PC-9 (cell line): ENCODE results near the gene SUPT5H. TPM values are rescaled to one million over a fixed set of nuclear protein-coding genes. Genes with fewer than 3 reads are reported as not detected.

Experiments used
- BruUV-seq: library from RNA; stranded (reverse); fragments of 400-500 nt; replicated peaks from 2 replicates; lab custom pipeline; 2021; lab: Mats Ljungman, UMichigan
- CTCF ChIA-PET: fragments of 300-600 bp; sonication (Branson Sonifier 250); formaldehyde crosslinking; loops from one replicate; lab custom pipeline; 2022; ENCODE audit warnings: antibody characterized with exemption; lab: Charles Lee
- POLR2A ChIA-PET: fragments of 300-600 bp; sonication (Branson Sonifier 250); formaldehyde crosslinking; loops from one replicate; lab custom pipeline; 2022; ENCODE audit warnings: antibody characterized with exemption; ENCODE audit not compliant: unreplicated experiment; lab: Charles Lee
- DNase-seq, 2 experiments: peaks; one replicate each; pipeline versions ENCODE4 v3.0.0 to v3.0.0-alpha.2; 2015 to 2022; ENCODE audit warnings: mixed read lengths in 1 of 2
- H2AFZ ChIP-seq: fragments of 200-600 bp; sonication (generic); 2 replicates; pipeline ENCODE4 v1.8.1; 2017; ENCODE audit warnings: antibody characterized with exemption
- H3F3A ChIP-seq: fragments of 200-600 bp; sonication (generic); 2 replicates; pipeline ENCODE4 v1.8.1; 2017; ENCODE audit warnings: antibody characterized with exemption, mild to moderate bottlenecking, low read depth; ENCODE audit not compliant: insufficient read depth
- H3K27ac ChIP-seq: fragments of 200-600 bp; sonication (generic); 2 replicates; pipeline ENCODE4 v1.6.1; 2016; ENCODE audit warnings: mixed run types
- H3K27me3 ChIP-seq: fragments of 200-600 bp; sonication (generic); 2 replicates; pipeline ENCODE4 v1.6.1; 2016; ENCODE audit warnings: low read depth, mixed run types; ENCODE audit not compliant: insufficient read depth
- H3K36me3 ChIP-seq: fragments of 200-600 bp; sonication (generic); 2 replicates; pipeline ENCODE4 v1.6.1; 2016; ENCODE audit warnings: low read depth, mixed run types
- H3K4me1 ChIP-seq: fragments of 200-600 bp; sonication (generic); replicated peaks from 2 replicates; pipeline ENCODE4 v1.6.1; 2016; ENCODE audit warnings: mixed run types; ENCODE audit not compliant: insufficient read depth
- H3K4me2 ChIP-seq: fragments of 200-600 bp; sonication (generic); 2 replicates; pipeline ENCODE4 v1.6.1; 2017; ENCODE audit warnings: mixed run types
- H3K4me3 ChIP-seq: fragments of 200-600 bp; sonication (generic); 2 replicates; pipeline ENCODE4 v1.6.1; 2016; ENCODE audit warnings: mixed run types
- H3K79me2 ChIP-seq: fragments of 200-600 bp; sonication (generic); 2 replicates; pipeline ENCODE4 v1.6.1; 2017; ENCODE audit warnings: low read depth, mixed run types
- H3K9me2 ChIP-seq: fragments of 200-600 bp; sonication (generic); 2 replicates; pipeline ENCODE4 v1.8.1; 2017; ENCODE audit warnings: mild to moderate bottlenecking; ENCODE audit not compliant: insufficient read depth
- H3K9me3 ChIP-seq: fragments of 200-600 bp; sonication (generic); 2 replicates; pipeline ENCODE4 v1.8.1; 2016; ENCODE audit warnings: low read depth; ENCODE audit not compliant: insufficient read depth
- H4K20me1 ChIP-seq: fragments of 200-600 bp; sonication (generic); 2 replicates; pipeline ENCODE4 v1.8.1; 2017; ENCODE audit not compliant: insufficient read depth
- EZH2 ChIP-seq: fragments of 200-600 bp; sonication (generic); IDR thresholded peaks from 2 replicates; pipeline ENCODE4 v1.8.0; 2017; ENCODE audit warnings: antibody characterized with exemption, low read depth
- intact Hi-C: fragments of 100-400 bp; cut with micrococcal nuclease; formaldehyde crosslinking; loops from one replicate; pipeline ENCODE4 v1.10.0; 2022; ENCODE audit not compliant: unreplicated experiment
- total RNA-seq: library from RNA; stranded (reverse); gene quantifications from 2 replicates; pipeline ENCODE4 v1.2.3, GENCODE V29; 2021
- TF ChIP-seq, protein P1 (sequence below): fragments of 200-600 bp; sonication (generic); conservative IDR thresholded peaks from 2 replicates; pipeline ENCODE4 v1.6.1; 2017; ENCODE audit warnings: mixed run types, antibody characterized with exemption, mild to moderate bottlenecking, moderate library complexity

The SUPT5H gene
- total RNA-seq, 1 experiment from 2014 or later, result 118 TPM

DNA sequence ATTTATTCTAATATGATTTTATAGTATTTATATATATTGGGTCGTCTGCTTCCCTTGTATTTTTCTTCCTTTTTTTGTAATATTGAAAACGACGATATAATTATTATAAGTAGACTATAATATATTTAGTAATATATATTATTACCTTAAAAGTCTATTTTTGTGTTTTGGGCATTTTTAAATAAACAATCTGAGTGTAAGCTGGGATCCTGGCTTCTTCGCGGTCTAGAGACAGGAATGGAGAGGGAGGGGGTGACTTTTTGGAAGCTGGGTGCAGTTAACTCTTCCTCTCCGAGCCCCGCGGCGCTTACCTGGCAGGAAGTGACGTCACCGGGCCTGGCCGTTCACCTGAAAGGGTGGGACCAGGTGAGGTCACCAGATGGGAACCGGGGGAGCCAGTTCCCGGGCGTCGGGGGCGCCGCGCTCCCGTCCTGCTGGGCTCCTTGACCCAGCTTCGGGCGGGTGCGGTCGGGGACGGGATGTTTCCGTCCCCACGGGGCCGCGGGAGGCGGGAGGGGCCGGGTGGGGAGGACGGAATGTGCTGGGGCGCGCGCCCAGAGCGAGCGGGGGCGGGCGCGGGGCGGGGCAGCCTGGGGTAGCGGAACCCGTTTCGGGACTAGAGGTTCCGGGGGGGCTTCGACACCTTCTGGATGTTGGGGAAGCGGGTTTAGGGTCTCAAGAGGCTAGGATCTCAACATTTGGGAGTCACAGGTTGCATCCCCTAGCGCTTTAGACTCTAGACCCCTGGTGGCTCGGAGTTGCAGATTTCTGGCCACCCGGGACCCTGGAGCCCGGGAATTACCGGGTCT is 36.0 kb upstream of the SUPT5H start:
- H3K36me3 ChIP-seq, result peaks cover 11% of the 10 kb centered on the region; the same call in 1 of the 2 replicates
- peak overlapping the region; percentile 93 for H3K27ac ChIP-seq
- no peaks in the 10 kb centered on the region for H3K9me2 ChIP-seq
- peak overlapping the region; percentile 99 for H3K4me2 ChIP-seq
- H3K9me3 ChIP-seq, result no peaks in the 10 kb centered on the region
- H4K20me1 ChIP-seq, result peaks cover 14% of the 10 kb centered on the region
- no TSS peak for BruUV-seq
- intact Hi-C loops, result loop anchor here (2.0 to 5.0 kb wide), 4 partner anchors 197 to 447 kb away; partner anchors contain the start of gene FBXO27
- DNase-seq, result peak; percentile 93 to 97
- CTCF ChIA-PET, result interaction anchor here (0.6 to 1.0 kb wide), 2 partner anchors 11 to 67 kb away, joined by 4 to 6 read pairs; partner anchors contain the start of gene SAMD4B
- peaks cover 49% of the 10 kb centered on the region for H3K4me1 ChIP-seq
- H3F3A ChIP-seq, result peaks cover 61% of the 10 kb centered on the region
- H2AFZ ChIP-seq, result peak overlapping the region; percentile 20; the same call in 1 of the 2 replicates
- TF ChIP-seq EZH2, result no peak
- TF ChIP-seq, protein P1, sequence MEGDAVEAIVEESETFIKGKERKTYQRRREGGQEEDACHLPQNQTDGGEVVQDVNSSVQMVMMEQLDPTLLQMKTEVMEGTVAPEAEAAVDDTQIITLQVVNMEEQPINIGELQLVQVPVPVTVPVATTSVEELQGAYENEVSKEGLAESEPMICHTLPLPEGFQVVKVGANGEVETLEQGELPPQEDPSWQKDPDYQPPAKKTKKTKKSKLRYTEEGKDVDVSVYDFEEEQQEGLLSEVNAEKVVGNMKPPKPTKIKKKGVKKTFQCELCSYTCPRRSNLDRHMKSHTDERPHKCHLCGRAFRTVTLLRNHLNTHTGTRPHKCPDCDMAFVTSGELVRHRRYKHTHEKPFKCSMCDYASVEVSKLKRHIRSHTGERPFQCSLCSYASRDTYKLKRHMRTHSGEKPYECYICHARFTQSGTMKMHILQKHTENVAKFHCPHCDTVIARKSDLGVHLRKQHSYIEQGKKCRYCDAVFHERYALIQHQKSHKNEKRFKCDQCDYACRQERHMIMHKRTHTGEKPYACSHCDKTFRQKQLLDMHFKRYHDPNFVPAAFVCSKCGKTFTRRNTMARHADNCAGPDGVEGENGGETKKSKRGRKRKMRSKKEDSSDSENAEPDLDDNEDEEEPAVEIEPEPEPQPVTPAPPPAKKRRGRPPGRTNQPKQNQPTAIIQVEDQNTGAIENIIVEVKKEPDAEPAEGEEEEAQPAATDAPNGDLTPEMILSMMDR, result no peak
- POLR2A ChIA-PET, result interaction anchor here (0.6 to 1.0 kb wide), 3 partner anchors 8 to 16 kb away, joined by 4 to 18 read pairs (median 5); no protein-coding TSS in a partner anchor
- H3K4me3 ChIP-seq, result peak overlapping the region; percentile 99
- peaks cover 27% of the 10 kb centered on the region for H3K79me2 ChIP-seq
- no peaks in the 10 kb centered on the region for H3K27me3 ChIP-seq

GRCh38 chr19:39410017-39410830 is 35.2 kb upstream of the SUPT5H start:
- DNase-seq, result peak; percentile 15 to 46
- peak overlapping the region; percentile 93 for H3K27ac ChIP-seq
- H3K36me3 ChIP-seq, result peaks cover 11% of the 10 kb centered on the region; the same call in 1 of the 2 replicates
- H2AFZ ChIP-seq, result peak overlapping the region; percentile 20; the same call in 1 of the 2 replicates
- peaks cover 57% of the 10 kb centered on the region; the same call in 1 of the 2 replicates for H3F3A ChIP-seq
- TF ChIP-seq, protein P1, result no peak
- TF ChIP-seq EZH2, result no peak
- peaks cover 14% of the 10 kb centered on the region for H4K20me1 ChIP-seq
- peaks cover 27% of the 10 kb centered on the region for H3K79me2 ChIP-seq
- no peaks in the 10 kb centered on the region for H3K27me3 ChIP-seq
- H3K4me2 ChIP-seq, result peak overlapping the region; percentile 99
- peak overlapping the region; percentile 99 for H3K4me3 ChIP-seq
- intact Hi-C loops, result loop anchor here (2.0 to 5.0 kb wide), 4 partner anchors 197 to 448 kb away; partner anchors contain the start of gene FBXO27
- no TSS peak for BruUV-seq
- no peaks in the 10 kb centered on the region for H3K9me3 ChIP-seq
- CTCF ChIA-PET, result no interaction called here
- POLR2A ChIA-PET, result interaction anchor here (1.0 kb wide), 1 partner anchor 12 kb away, joined by 4 read pairs; no protein-coding TSS in a partner anchor
- H3K4me1 ChIP-seq, result peaks cover 41% of the 10 kb centered on the region
- H3K9me2 ChIP-seq, result no peaks in the 10 kb centered on the region

GRCh38 chr19:39410831-39411080 is 34.6 kb upstream of the SUPT5H start:
- H3K79me2 ChIP-seq, result peaks cover 27% of the 10 kb centered on the region
- peak overlapping the region; percentile 93 for H3K27ac ChIP-seq
- POLR2A ChIA-PET, result interaction anchor here (1.3 kb wide), 1 partner anchor 12 kb away, joined by 7 read pairs; no protein-coding TSS in a partner anchor
- H3K36me3 ChIP-seq, result peaks cover 11% of the 10 kb centered on the region; the same call in 1 of the 2 replicates
- H3K4me1 ChIP-seq, result peaks cover 36% of the 10 kb centered on the region
- peak overlapping the region; percentile 99 for H3K4me2 ChIP-seq
- peaks cover 14% of the 10 kb centered on the region for H4K20me1 ChIP-seq
- CTCF ChIA-PET, result interaction anchor here (1.4 kb wide), 1 partner anchor 13 kb away, joined by 8 read pairs; no protein-coding TSS in a partner anchor
- H2AFZ ChIP-seq, result no peak overlapping the region
- H3K27me3 ChIP-seq, result no peaks in the 10 kb centered on the region
- BruUV-seq, result no TSS peak
- no peak for TF ChIP-seq EZH2
- TF ChIP-seq, protein P1, result no peak
- H3K4me3 ChIP-seq, result peak overlapping the region; percentile 99
- no peaks in the 10 kb centered on the region for H3K9me3 ChIP-seq
- H3F3A ChIP-seq, result peaks cover 53% of the 10 kb centered on the region; the same call in 1 of the 2 replicates
- no peak for DNase-seq
- intact Hi-C loops, result loop anchor here (2.0 to 5.0 kb wide), 4 partner anchors 198 to 448 kb away; partner anchors contain the start of gene FBXO27
- H3K9me2 ChIP-seq, result no peaks in the 10 kb centered on the region
